GM12878 (cell line): ENCODE results near the gene LHX2. TPM values are rescaled to one million over a fixed set of nuclear protein-coding genes. Genes with fewer than 3 reads are reported as not detected.
A peak's percentile ranks its signal among the peaks of the same experiment; 100 is the strongest.

Source experiments
- ATAC-seq: fragments of 200-7000 bp; cut with Tn5 transposase; 3 replicates; pipeline ENCODE4 v1.9.1; 2020; ENCODE audit warnings: mild to moderate bottlenecking, moderate library complexity
- BruUV-seq: library from RNA; stranded (reverse); fragments of 400-500 nt; replicated peaks from 2 replicates; lab custom pipeline; 2021; lab: Mats Ljungman, UMichigan
- CTCF ChIA-PET: fragments of 300-600 bp; sonication (Branson Sonifier 250); formaldehyde crosslinking; extraction: SDS; loops from one replicate; lab custom pipeline; 2021; ENCODE audit warnings: inconsistent platforms; lab: Yijun Ruan, JAX
- POLR2A ChIA-PET: fragments of 350-600 bp; formaldehyde crosslinking; extraction: SDS; loops from one replicate; lab custom pipeline; 2021; ENCODE audit warnings: inconsistent platforms; lab: Charles Lee
- RAD21 ChIA-PET: fragments of 300-600 bp; sonication (Branson Sonifier 250); formaldehyde crosslinking; loops from one replicate; lab custom pipeline; 2023; ENCODE audit warnings: antibody characterized with exemption; ENCODE audit not compliant: unreplicated experiment; lab: Charles Lee
- SMC1A ChIA-PET: fragments of 300-600 bp; sonication (Branson Sonifier 250); formaldehyde crosslinking; loops from one replicate; lab custom pipeline; 2023; ENCODE audit not compliant: unreplicated experiment, uncharacterized antibody; lab: Charles Lee
- DNase-seq: peaks from one replicate; pipeline ENCODE4 v3.0.0-alpha.2; 2011; ENCODE audit warnings: low read depth, low spot score
- FAIRE-seq: peaks from 3 replicates; lab custom pipeline; 2011; peaks lifted over from hg19 to GRCh38; lab: Jason Lieb, UNC
- H2AFZ ChIP-seq: 2 replicates; pipeline ENCODE4 v1.6.0; 2011; ENCODE audit warnings: low read depth, low read length, control low read depth; ENCODE audit not compliant: control insufficient read depth
- H3K27ac ChIP-seq: 2 replicates; pipeline ENCODE4 v1.5.1; 2011; ENCODE audit warnings: control low read depth; ENCODE audit not compliant: control insufficient read depth, insufficient read depth
- H3K27me3 ChIP-seq, 2 experiments: replicated peaks in 1 of 2; 2 replicates each; pipeline versions ENCODE4 v1.6.0 to v1.6.1; 2011; ENCODE audit warnings: low read length in 1 of 2; ENCODE audit not compliant: control insufficient read depth in 2 of 2, insufficient read depth in 2 of 2
- H3K36me3 ChIP-seq, 2 experiments: 2 replicates each; pipeline ENCODE4 v1.5.1; 2011; ENCODE audit warnings: low read length in 1 of 2; ENCODE audit not compliant: control insufficient read depth in 2 of 2, insufficient read depth in 2 of 2
- H3K4me1 ChIP-seq: 2 replicates; pipeline ENCODE4 v1.6.1; 2011; ENCODE audit warnings: mild to moderate bottlenecking, low read length, moderate library complexity, mixed read lengths; ENCODE audit not compliant: control insufficient read depth, insufficient read depth
- H3K4me2 ChIP-seq: 2 replicates; pipeline ENCODE4 v1.6.0; 2011; ENCODE audit warnings: control low read depth; ENCODE audit not compliant: control insufficient read depth, insufficient read depth
- H3K4me3 ChIP-seq: fragments of 200-600 bp; sonication (generic); 2 replicates; pipeline ENCODE4 v1.5.1; 2016
- H3K79me2 ChIP-seq: 2 replicates; pipeline ENCODE4 v1.6.0; 2011; ENCODE audit warnings: low read length; ENCODE audit not compliant: control insufficient read depth, insufficient read depth
- H3K9ac ChIP-seq: 2 replicates; pipeline ENCODE4 v1.8.0; 2011; ENCODE audit warnings: low read length, control low read depth, mixed read lengths; ENCODE audit not compliant: control insufficient read depth, insufficient read depth
- H3K9me3 ChIP-seq: replicated peaks from 3 replicates; pipeline ENCODE4 v1.5.1; 2011; ENCODE audit warnings: mild to moderate bottlenecking, low read length; ENCODE audit not compliant: control insufficient read depth, insufficient read depth
- H4K20me1 ChIP-seq: 2 replicates; pipeline ENCODE4 v1.6.0; 2011; ENCODE audit not compliant: control insufficient read depth, insufficient read depth
- ASH2L ChIP-seq: fragments of 300-600, 200-600 bp; sonication (generic); IDR thresholded peaks from 2 replicates; pipeline ENCODE4 v1.6.1; 2017; ENCODE audit warnings: low read depth, mild to moderate bottlenecking, borderline replicate concordance
- CREM ChIP-seq: IDR thresholded peaks from 2 replicates; pipeline ENCODE4 v1.6.1; 2014; ENCODE audit warnings: antibody characterized with exemption, low read depth
- CUX1 ChIP-seq: IDR thresholded peaks from 2 replicates; pipeline ENCODE4 v1.6.1; 2012; ENCODE audit warnings: improper control_type of control experiment, low read depth, low read length; ENCODE audit not compliant: insufficient replicate concordance
- E2F4 ChIP-seq: IDR thresholded peaks from 2 replicates; pipeline ENCODE4 v1.6.1; 2012; ENCODE audit warnings: low read depth, low read length, improper control_type of control experiment
- ETV6 ChIP-seq, 2 experiments: fragments of 450-650 bp in 1 of 2; IDR thresholded peaks in 1 of 2; conservative IDR thresholded peaks in 1 of 2; 2 replicates each; pipeline ENCODE4 v1.6.1; 2014; ENCODE audit warnings: antibody characterized with exemption in 1 of 2, borderline replicate concordance in 1 of 2, low read depth in 1 of 2, mild to moderate bottlenecking in 1 of 2, moderate library complexity in 1 of 2
- FOXK2 ChIP-seq: fragments of 450-650 bp; IDR thresholded peaks from 2 replicates; pipeline ENCODE4 v1.6.1; 2017; ENCODE audit warnings: mild to moderate bottlenecking, moderate library complexity
- JUNB ChIP-seq: IDR thresholded peaks from 2 replicates; pipeline ENCODE4 v1.6.1; 2016; ENCODE audit warnings: antibody characterized with exemption, mild to moderate bottlenecking
- MTA2 ChIP-seq: fragments of 450-650 bp; IDR thresholded peaks from 2 replicates; pipeline ENCODE4 v1.6.1; 2016; ENCODE audit warnings: low read depth, mild to moderate bottlenecking, moderate library complexity
- SMAD5 ChIP-seq: IDR thresholded peaks from 2 replicates; pipeline ENCODE4 v1.6.1; 2016; ENCODE audit warnings: antibody characterized with exemption, low read depth
- TARDBP ChIP-seq: IDR thresholded peaks from 2 replicates; pipeline ENCODE4 v1.6.1; 2016; ENCODE audit warnings: borderline replicate concordance
- ZSCAN29 ChIP-seq: fragments of 450-650 bp; IDR thresholded peaks from 2 replicates; pipeline ENCODE4 v1.6.1; 2017; ENCODE audit warnings: mild to moderate bottlenecking, moderate library complexity
- WGBS: methylation state at CpG from one replicate; pipeline ENCODE4 v1.1.6; 2016; ENCODE audit warnings: low lambda C conversion rate; ENCODE audit not compliant: insufficient replicate concordance, insufficient coverage; ENCODE audit errors: missing lambda C conversion rate; 5-methylcytosine and 5-hydroxymethylcytosine counted together
- in situ Hi-C: fragments of 300-500 bp; cut with MboI; formaldehyde crosslinking; loops from 9 replicates; pipeline ENCODE4 v1.14.3; 2018; ENCODE audit warnings: mixed read lengths
- intact Hi-C: fragments of 100-400 bp; cut with micrococcal nuclease; formaldehyde crosslinking; loops from one replicate; pipeline ENCODE4 v1.14.2; 2022; ENCODE audit not compliant: unreplicated experiment
- polyA plus RNA-seq, 11 experiments: library from polyadenylated mRNA; depleted of rRNA in 4 of 11; unstranded in 6 of 11; stranded (reverse) in 5 of 11; fragments of >200 nt; fragmentation: Nextera tagmentation in 4 of 11; fragmentation: Illumina TruSeq in 1 of 11; extraction: Ambion mirVana in 4 of 11; extraction: Trizol in 1 of 11; gene quantifications; 1 replicate in 1 of 11; 2 replicates in 10 of 11; pipeline versions ENCODE4 v1.2.1 to v1.2.3, GENCODE V29; 2011 to 2016; ENCODE audit warnings: inconsistent platforms in 2 of 11, missing spikeins in 2 of 11, low read depth in 1 of 11
- total RNA-seq, 4 experiments: library from RNA; depleted of rRNA in 3 of 4; stranded (reverse); fragments of >200 nt in 3 of 4; fragmentation: Illumina TruSeq in 1 of 4; extraction: Trizol in 1 of 4; gene quantifications; 2 replicates each; pipeline versions ENCODE4 v1.2.1 to v1.2.3, GENCODE V29; 2013 to 2021
- TF ChIP-seq, protein P1 (sequence below): fragments of 150-350 bp; IDR thresholded peaks from 2 replicates; pipeline ENCODE4 v1.6.1; 2016; ENCODE audit warnings: low read depth, low read length

Gene LHX2
- total and polyA plus RNA-seq, 10 of the 15 experiments (the other 5 are each of a cell fraction or from before 2014, with no cell fraction given): 0.82 to 69.8 (median 5.3) TPM

- Histone ChIP-seq H3K9ac (no peak overlapping the region), H4K20me1 (no peaks in the 10 kb centered on the region), H3K4me3 (peak overlapping the region; percentile 28; the same call in 1 of the 2 replicates), H3K9me3 (no peaks in the 10 kb centered on the region; the same call in 2 of the 3 replicates), H2AFZ (no peak overlapping the region; the same call in none of the 2 replicates), H3K4me2 (peak overlapping the region; percentile 92), H3K4me1 (peaks cover 6% of the 10 kb centered on the region), H3K27me3 (peaks cover 2 to 6% of the 10 kb centered on the region in 2 experiments), H3K79me2 (no peaks in the 10 kb centered on the region), H3K36me3 (no peaks in the 10 kb centered on the region), H3K27ac (no peak overlapping the region)
- FAIRE-seq: no peak
- ATAC-seq: peak; percentile 85
- BruUV-seq: no TSS peak
- 17% methylated on average over 48 of the region's 55 CpGs for WGBS
- ChIA-PET POLR2A (interaction anchor here (0.6 to 1.2 kb wide), 4 partner anchors 11 to 429 kb away, joined by 3 to 4 read pairs (median 3); no protein-coding TSS in a partner anchor), RAD21 (interaction anchor here (0.6 to 5.4 kb wide), 64 partner anchors 9 to 687 kb away, joined by 3 to 89 read pairs (median 4); partner anchors contain the start of genes CRB2 and LHX2), CTCF (interaction anchor here (0.6 to 6.3 kb wide), 56 partner anchors 10 to 687 kb away, joined by 3 to 161 read pairs (median 5); no protein-coding TSS in a partner anchor), SMC1A (interaction anchor here (0.6 to 6.6 kb wide), 40 partner anchors 14 to 641 kb away, joined by 3 to 90 read pairs (median 4); no protein-coding TSS in a partner anchor)
- no peak for DNase-seq
- in situ Hi-C loops: no loop called here
- intact Hi-C loops: loop anchor here (1.0 to 2.0 kb wide), 3 partner anchors 81 to 638 kb away; no protein-coding TSS in a partner anchor
- TF ChIP-seq ZSCAN29 (no peak), ETV6 (conservative IDR thresholded peaks at IDR 0.05 in 1 of 2, IDR thresholded peaks at IDR 0.05 in 1 of 2; ENCODE audit: borderline replicate concordance in 1 of 2, low read depth in 1 of 2) (no peak), E2F4 (no peak), CREM (no peak), MTA2 (no peak), TARDBP (no peak), FOXK2 (no peak), ASH2L (no peak), JUNB (no peak), SMAD5 (no peak), CUX1 (no peak)
- TF ChIP-seq, protein P1, sequence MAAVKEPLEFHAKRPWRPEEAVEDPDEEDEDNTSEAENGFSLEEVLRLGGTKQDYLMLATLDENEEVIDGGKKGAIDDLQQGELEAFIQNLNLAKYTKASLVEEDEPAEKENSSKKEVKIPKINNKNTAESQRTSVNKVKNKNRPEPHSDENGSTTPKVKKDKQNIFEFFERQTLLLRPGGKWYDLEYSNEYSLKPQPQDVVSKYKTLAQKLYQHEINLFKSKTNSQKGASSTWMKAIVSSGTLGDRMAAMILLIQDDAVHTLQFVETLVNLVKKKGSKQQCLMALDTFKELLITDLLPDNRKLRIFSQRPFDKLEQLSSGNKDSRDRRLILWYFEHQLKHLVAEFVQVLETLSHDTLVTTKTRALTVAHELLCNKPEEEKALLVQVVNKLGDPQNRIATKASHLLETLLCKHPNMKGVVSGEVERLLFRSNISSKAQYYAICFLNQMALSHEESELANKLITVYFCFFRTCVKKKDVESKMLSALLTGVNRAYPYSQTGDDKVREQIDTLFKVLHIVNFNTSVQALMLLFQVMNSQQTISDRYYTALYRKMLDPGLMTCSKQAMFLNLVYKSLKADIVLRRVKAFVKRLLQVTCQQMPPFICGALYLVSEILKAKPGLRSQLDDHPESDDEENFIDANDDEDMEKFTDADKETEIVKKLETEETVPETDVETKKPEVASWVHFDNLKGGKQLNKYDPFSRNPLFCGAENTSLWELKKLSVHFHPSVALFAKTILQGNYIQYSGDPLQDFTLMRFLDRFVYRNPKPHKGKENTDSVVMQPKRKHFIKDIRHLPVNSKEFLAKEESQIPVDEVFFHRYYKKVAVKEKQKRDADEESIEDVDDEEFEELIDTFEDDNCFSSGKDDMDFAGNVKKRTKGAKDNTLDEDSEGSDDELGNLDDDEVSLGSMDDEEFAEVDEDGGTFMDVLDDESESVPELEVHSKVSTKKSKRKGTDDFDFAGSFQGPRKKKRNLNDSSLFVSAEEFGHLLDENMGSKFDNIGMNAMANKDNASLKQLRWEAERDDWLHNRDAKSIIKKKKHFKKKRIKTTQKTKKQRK: no peak
Observed at GRCh38 chr9:124040935-124041816, 29.6 kb downstream of the LHX2 start.
